H1 (cell line): ENCODE measurements around the gene NR5A2. TPM values are rescaled to one million over a fixed set of nuclear protein-coding genes. Genes with fewer than 3 reads are reported as not detected.

Source experiments
- BCL11A ChIP-seq, 2 experiments: IDR thresholded peaks; one replicate each; pipeline ENCODE4 v1.6.1; 2011; ENCODE audit warnings: low read depth in 2 of 2, low read length in 2 of 2, mild to moderate bottlenecking in 2 of 2
- CHD7 ChIP-seq: fragments of 300-600 bp; sonication (generic); IDR thresholded peaks from 2 replicates; pipeline ENCODE4 v1.7.1; 2012; ENCODE audit warnings: low read length, moderate library complexity, mild to moderate bottlenecking, inconsistent platforms; ENCODE audit not compliant: insufficient replicate concordance
- JUND ChIP-seq: IDR thresholded peaks from 2 replicates; pipeline ENCODE4 v1.6.1; 2011; ENCODE audit warnings: mild to moderate bottlenecking, improper control_type of control experiment, low read length
- RNF2 ChIP-seq: fragments of 200-900, 300-1000 bp; sonication (generic); IDR thresholded peaks from 2 replicates; pipeline ENCODE4 v1.7.1; 2016; ENCODE audit warnings: borderline replicate concordance, low read depth, mild to moderate bottlenecking, antibody characterized with exemption, low read length; ENCODE audit not compliant: poor library complexity, severe bottlenecking; ENCODE audit errors: missing control alignments
- RXRA ChIP-seq: IDR thresholded peaks from 2 replicates; pipeline ENCODE4 v1.6.1; 2011; ENCODE audit warnings: low read depth, mild to moderate bottlenecking, low read length, moderate library complexity; ENCODE audit not compliant: insufficient read depth
- SP4 ChIP-seq: IDR thresholded peaks from 2 replicates; pipeline ENCODE4 v1.6.1; 2012; ENCODE audit warnings: low read length, inconsistent platforms
- TAF1 ChIP-seq: IDR thresholded peaks from 2 replicates; pipeline ENCODE4 v1.6.1; 2011; ENCODE audit warnings: mild to moderate bottlenecking, low read depth, low read length
- TCF12 ChIP-seq: IDR thresholded peaks from 2 replicates; pipeline ENCODE4 v1.6.1; 2011; ENCODE audit warnings: low read depth, mild to moderate bottlenecking, low read length
- polyA plus RNA-seq, 7 experiments: library from polyadenylated mRNA; depleted of rRNA in 3 of 7; stranded (reverse) in 5 of 7; unstranded in 2 of 7; fragments of >200 nt in 5 of 7; fragments of 200-250 nt in 2 of 7; gene quantifications; 1 replicate in 5 of 7; 2 replicates in 1 of 7; 4 replicates in 1 of 7; pipeline versions ENCODE4 v1.2.1 to v1.2.3, GENCODE V29; 2011 to 2013; ENCODE audit warnings: missing spikeins in 2 of 7, mixed read lengths in 2 of 7
- total RNA-seq: library from RNA; stranded (reverse); fragmentation: NEBNext Ultra II Directional; extraction: Animal tissue kit (Norgen Biotek cat#: 25700); gene quantifications from 2 replicates; pipeline ENCODE4 v1.2.1, GENCODE V29; 2021

NR5A2 gene
- total and polyA plus RNA-seq, 2 of the 8 experiments (the other 6 are each of a cell fraction or from before 2014, with no cell fraction given), result 1.7 to 11.6 TPM

GRCh38 chr1:200207711-200208126, 180.2 kb downstream of the NR5A2 start (continued):
- TF ChIP-seq CHD7 (no peak), RNF2 (no peak), SP4 (no peak), JUND (no peak), TCF12 (no peak), TAF1 (no peak), BCL11A (IDR thresholded peaks at IDR 0.05; ENCODE audit: low read depth in 2 of 2, low read length in 2 of 2) (no peak), RXRA (no peak)
